ENCODE data around the gene FHOD3. TPM values are rescaled to one million over a fixed set of nuclear protein-coding genes. Genes with fewer than 3 reads are reported as not detected.

FHOD3 gene
- total and polyA plus RNA-seq, 9 of the 15 experiments (the other 6 are each of a cell fraction or from before 2014, with no cell fraction given): 0.11 TPM; not detected in 8

GRCh38 chr18:36714476-36714875 is 417.0 kb downstream of the FHOD3 start (continued):
- TF ChIP-seq ZNF609 (CRISPR knock-in tag; IDR thresholded peaks at IDR 0.05; ENCODE audit: borderline replicate concordance) (no peak), RAD21 (CRISPR knock-in tag; conservative IDR thresholded peaks at IDR 0.05 in 1 of 2, IDR thresholded peaks at IDR 0.05 in 1 of 2) (no peak), COPS2 (conservative IDR thresholded peaks at IDR 0.05) (no peak), STAT6 (CRISPR knock-in tag; IDR thresholded peaks at IDR 0.05) (no peak), NEUROD1 (IDR thresholded peaks at IDR 0.05; ENCODE audit: borderline replicate concordance, low read depth, low read length, partially characterized antibody) (no peak), CREB3 (tag; conservative IDR thresholded peaks at IDR 0.05; ENCODE audit: low read depth) (no peak), ZNF232 (CRISPR knock-in tag; IDR thresholded peaks at IDR 0.05) (no peak)
- TF ChIP-seq, protein P1, sequence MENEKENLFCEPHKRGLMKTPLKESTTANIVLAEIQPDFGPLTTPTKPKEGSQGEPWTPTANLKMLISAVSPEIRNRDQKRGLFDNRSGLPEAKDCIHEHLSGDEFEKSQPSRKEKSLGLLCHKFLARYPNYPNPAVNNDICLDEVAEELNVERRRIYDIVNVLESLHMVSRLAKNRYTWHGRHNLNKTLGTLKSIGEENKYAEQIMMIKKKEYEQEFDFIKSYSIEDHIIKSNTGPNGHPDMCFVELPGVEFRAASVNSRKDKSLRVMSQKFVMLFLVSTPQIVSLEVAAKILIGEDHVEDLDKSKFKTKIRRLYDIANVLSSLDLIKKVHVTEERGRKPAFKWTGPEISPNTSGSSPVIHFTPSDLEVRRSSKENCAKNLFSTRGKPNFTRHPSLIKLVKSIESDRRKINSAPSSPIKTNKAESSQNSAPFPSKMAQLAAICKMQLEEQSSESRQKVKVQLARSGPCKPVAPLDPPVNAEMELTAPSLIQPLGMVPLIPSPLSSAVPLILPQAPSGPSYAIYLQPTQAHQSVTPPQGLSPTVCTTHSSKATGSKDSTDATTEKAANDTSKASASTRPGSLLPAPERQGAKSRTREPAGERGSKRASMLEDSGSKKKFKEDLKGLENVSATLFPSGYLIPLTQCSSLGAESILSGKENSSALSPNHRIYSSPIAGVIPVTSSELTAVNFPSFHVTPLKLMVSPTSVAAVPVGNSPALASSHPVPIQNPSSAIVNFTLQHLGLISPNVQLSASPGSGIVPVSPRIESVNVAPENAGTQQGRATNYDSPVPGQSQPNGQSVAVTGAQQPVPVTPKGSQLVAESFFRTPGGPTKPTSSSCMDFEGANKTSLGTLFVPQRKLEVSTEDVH (IDR thresholded peaks at IDR 0.05; ENCODE audit: low read depth, partially characterized antibody): no peak

Data from K562 (cell line).